Lower leg skin (tissue), 4 donors: ENCODE results near the gene CABP7. TPM values are rescaled to one million over a fixed set of nuclear protein-coding genes. Genes with fewer than 3 reads are reported as not detected.

ENCODE experiments used
- DNase-seq, 2 donors: peaks; one replicate each; pipeline ENCODE4 v3.0.0-alpha.2; 2019; ENCODE audit warnings: low spot score in 2 of 2
- H3K4me3 ChIP-seq: fragments of 200-600 bp; sonication (generic); 2 replicates; pipeline ENCODE4 v1.5.1; 2017; ENCODE audit warnings: mild to moderate bottlenecking, low read depth; ENCODE audit not compliant: poor library complexity, severe bottlenecking
- POLR2A ChIP-seq, 2 donors: fragments of 450-650 bp; IDR thresholded peaks; one replicate each; pipeline ENCODE4 v1.6.1; 2016 to 2017; ENCODE audit warnings: antibody characterized with exemption in 2 of 2, mild to moderate bottlenecking in 1 of 2, moderate library complexity in 1 of 2
- WGBS, 2 donors: methylation state at CpG; one replicate each; pipeline ENCODE4 v1.1.5; 2018; 5-methylcytosine and 5-hydroxymethylcytosine counted together
- intact Hi-C: fragments of 100-400 bp; cut with DNase I; formaldehyde crosslinking; loops from one replicate; pipeline ENCODE4 v1.15.0; 2023; ENCODE audit warnings: low total_unique reads
- total RNA-seq, 4 donors: library from RNA; depleted of rRNA; stranded (reverse); fragments of >200 nt; gene quantifications; one replicate each; pipeline ENCODE4 v1.1.0, GENCODE V29; 2016
- TF ChIP-seq, protein P1 (sequence below), 3 donors: fragments of 450-650 bp; IDR thresholded peaks; one replicate each; pipeline ENCODE4 v1.5.1; 2016; ENCODE audit warnings: antibody characterized with exemption in 3 of 3, mild to moderate bottlenecking in 3 of 3, moderate library complexity in 2 of 3

CABP7 gene
- total RNA-seq, 4 donors from 2014 or later = not detected

DNA sequence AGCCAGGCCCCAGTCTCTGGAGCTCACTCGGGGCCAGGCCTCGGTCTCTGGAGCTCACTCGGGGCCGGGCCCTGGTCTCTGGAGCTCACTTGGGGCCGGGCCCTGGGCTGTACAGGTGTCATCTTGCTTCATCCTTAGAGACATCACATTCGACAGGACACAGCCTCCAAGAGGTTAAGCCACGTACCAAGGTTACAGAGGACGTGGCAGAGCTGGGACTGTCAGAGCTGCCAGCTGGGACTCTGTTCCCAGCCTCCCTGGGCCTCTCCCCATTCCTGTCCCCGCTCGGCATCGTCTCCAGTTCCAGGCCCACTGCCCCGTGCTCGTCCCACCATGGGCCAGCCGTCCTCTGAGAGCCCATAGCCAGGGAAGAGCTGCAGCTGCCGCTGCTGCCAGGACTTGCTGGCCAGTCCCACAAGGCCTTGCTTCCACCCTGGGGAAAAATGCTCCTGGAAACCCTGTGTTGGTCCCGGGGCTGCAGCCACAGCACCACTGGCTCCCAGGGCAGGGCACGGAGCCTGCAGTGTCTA is 19.6 kb downstream of the CABP7 start:
- TF ChIP-seq, protein P1, sequence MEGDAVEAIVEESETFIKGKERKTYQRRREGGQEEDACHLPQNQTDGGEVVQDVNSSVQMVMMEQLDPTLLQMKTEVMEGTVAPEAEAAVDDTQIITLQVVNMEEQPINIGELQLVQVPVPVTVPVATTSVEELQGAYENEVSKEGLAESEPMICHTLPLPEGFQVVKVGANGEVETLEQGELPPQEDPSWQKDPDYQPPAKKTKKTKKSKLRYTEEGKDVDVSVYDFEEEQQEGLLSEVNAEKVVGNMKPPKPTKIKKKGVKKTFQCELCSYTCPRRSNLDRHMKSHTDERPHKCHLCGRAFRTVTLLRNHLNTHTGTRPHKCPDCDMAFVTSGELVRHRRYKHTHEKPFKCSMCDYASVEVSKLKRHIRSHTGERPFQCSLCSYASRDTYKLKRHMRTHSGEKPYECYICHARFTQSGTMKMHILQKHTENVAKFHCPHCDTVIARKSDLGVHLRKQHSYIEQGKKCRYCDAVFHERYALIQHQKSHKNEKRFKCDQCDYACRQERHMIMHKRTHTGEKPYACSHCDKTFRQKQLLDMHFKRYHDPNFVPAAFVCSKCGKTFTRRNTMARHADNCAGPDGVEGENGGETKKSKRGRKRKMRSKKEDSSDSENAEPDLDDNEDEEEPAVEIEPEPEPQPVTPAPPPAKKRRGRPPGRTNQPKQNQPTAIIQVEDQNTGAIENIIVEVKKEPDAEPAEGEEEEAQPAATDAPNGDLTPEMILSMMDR (IDR thresholded peaks at IDR 0.05) = no peak
- TF ChIP-seq POLR2A (IDR thresholded peaks at IDR 0.05) = no peak
- no peak overlapping the region for H3K4me3 ChIP-seq
- intact Hi-C loops = no loop called here
- no peak for DNase-seq
- WGBS, 2 donors = 83 to 94% methylated on average over 14 to 17 of the region's 17 CpGs

DNA sequence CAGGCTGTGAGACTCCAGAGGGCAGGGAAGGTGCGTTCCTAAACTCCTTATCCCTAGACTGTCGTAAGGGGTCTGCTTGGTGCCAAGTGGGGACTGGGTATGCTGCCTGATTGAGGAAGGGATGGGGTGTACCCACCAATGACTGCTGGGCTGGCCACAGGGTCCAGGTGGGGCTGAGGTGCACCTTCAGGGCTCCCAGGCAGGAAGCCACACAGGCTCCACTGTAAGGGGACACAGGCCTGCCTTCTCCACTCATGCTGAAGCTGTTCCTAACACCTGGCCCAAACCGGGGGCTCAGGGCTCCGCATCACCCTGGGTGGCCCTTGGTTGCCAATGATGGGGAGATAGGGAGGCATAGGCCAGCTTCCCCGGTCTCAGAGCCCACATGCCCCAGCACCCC is 20.4 kb downstream of the CABP7 start:
- WGBS, 2 donors = 94 to 97% methylated on average over 5 of the region's 5 CpGs
- no peak for TF ChIP-seq POLR2A (IDR thresholded peaks at IDR 0.05)
- TF ChIP-seq, protein P1 (IDR thresholded peaks at IDR 0.05) = no peak
- intact Hi-C loops = no loop called here
- no peak overlapping the region for H3K4me3 ChIP-seq
- DNase-seq = no peak

DNA sequence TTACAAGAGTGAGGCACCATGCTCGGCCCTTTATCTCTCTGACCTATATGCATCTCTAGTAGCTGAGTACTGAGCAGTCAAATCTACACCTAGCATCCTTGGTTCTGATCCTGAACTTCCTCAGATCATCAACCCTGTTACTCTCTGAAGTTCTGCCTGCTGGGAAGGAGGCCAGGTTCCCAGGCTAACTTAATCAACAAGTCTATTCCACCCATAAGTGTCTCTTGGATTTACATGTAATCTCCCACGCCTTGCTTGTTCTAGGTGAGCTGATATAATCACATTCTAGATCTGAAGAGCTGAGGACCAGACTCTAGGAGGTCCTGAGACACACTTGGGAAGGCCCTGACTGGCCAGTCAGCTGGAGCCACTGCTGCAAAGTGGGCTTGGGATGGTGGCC is 22.1 kb downstream of the CABP7 start:
- 54 to 65% methylated on average over 2 of the region's 2 CpGs for WGBS, 2 donors
- intact Hi-C loops = no loop called here
- no peak for DNase-seq
- no peak overlapping the region for H3K4me3 ChIP-seq
- TF ChIP-seq, protein P1 (IDR thresholded peaks at IDR 0.05) = no peak
- TF ChIP-seq POLR2A (IDR thresholded peaks at IDR 0.05) = no peak

DNA sequence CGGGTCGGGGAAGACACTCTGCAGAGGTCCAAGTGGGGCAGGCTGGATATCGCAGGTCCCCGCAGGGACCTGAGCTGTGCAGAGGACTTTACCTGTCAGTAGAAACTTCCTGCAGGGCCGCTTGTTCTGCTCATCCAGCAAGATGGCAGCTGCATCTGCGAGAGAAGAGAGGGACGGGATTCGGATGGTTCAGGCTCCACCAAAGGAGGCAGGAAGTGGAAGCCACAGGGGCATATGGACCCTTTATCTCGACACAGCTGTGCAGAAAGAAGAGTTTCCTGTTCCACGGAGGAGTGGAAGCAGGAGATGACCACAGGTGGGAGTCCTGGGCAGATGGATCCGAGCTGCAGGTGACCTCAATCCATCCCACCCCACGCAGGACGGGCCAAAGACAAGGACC is 22.5 kb downstream of the CABP7 start:
- no peak for DNase-seq
- intact Hi-C loops = no loop called here
- 78 to 87% methylated on average over 13 of the region's 13 CpGs for WGBS, 2 donors

DNA sequence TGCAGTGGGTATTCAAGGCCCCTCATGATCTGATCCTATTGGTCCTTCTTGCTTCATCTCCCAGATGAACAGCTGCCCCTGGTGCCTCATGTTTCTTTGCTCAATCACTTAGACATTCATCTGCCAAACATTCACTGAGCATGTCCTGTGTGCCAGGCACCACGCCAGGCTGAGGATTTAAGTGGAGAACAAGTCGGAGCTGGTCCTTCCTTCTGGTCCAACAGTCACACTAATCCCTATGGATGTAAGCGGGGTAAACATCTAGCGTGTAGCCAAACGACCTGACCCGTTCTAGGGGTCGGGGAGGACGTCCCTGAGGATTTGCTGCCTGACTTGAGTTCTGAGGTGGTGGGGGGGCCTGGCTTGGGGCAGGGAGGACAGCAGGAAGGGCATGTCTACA is 25.1 kb downstream of the CABP7 start:
- no peak for TF ChIP-seq POLR2A (IDR thresholded peaks at IDR 0.05)
- TF ChIP-seq, protein P1 (IDR thresholded peaks at IDR 0.05) = no peak
- 37 to 55% methylated on average over 8 of the region's 8 CpGs for WGBS, 2 donors
- DNase-seq = peak; percentile 74 to 91
- no peak overlapping the region for H3K4me3 ChIP-seq
- intact Hi-C loops = no loop called here

More for the DNA sequence above, 22.5 kb downstream of the CABP7 start:
- H3K4me3 ChIP-seq = no peak overlapping the region
- TF ChIP-seq, protein P1 (IDR thresholded peaks at IDR 0.05) = no peak
- no peak for TF ChIP-seq POLR2A (IDR thresholded peaks at IDR 0.05)

DNA sequence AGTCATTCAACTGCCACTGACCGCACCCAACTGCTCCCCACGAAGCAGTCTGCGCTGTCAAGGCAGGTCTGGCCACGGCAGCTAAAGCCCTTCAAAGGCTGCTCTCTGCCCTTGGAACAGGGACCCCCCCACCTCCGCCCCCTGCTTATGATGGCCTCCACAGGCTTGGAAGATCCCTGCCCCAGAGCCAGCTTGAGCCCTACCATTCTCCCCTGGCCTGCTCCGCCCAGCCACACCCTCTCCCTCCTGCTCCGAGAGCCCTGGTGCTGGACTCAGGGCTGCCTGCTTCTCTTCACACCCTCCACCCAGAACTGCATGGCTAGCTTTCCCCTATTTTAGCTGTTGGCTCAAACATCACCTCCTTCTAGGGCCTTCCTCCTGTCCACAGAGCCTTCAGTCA is 28.0 kb downstream of the CABP7 start:
- H3K4me3 ChIP-seq = no peak overlapping the region
- intact Hi-C loops = no loop called here
- TF ChIP-seq, protein P1 (IDR thresholded peaks at IDR 0.05) = no peak
- TF ChIP-seq POLR2A (IDR thresholded peaks at IDR 0.05) = no peak
- DNase-seq = no peak
- 90 to 91% methylated on average over 7 of the region's 7 CpGs for WGBS, 2 donors
